HG03066 (cell line): ENCODE data around the gene MEDAG.

Experiments
- ATAC-seq: cut with Tn5 transposase; IDR thresholded peaks from one replicate; pipeline ENCODE4 v1.9.1; 2021; ENCODE audit warnings: low read depth; ENCODE audit not compliant: unreplicated experiment

Gene MEDAG

DNA sequence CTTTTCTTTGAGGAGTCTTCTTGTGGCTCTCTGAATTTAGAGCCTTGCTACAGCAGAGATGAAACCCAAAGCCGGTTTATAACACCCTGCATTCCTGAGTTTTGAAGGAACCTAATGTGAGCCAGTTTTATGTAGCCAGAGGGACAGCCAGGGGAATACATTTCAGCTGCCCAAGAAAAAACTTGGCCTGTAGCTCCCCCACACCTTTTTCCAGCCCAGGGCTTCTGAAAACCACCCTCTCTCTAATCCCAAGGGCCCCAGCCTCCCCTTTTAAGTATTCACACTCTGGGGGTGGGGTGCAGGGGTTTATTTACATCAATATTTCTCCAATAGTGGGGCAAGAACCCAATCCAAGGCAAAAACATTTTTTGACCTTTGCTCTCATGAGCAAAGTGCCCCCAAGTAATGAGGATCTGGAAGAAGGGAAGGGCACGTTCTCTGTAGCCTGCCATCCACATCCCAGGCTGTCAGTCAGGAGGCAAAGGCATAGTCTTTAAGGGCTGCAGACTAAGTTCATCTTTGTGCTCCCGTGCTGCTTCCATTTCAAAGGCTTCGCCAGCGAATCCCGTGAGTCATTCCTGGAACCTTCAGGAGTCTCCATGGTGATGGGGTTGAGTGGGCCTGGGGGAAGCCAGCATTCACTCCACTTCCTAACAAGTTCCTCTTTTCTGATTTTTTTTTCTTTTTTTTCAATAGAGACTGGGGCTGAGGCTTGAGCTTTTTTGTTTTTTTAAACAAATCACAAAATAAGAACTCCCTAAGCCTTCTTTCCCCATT, 33.2 kb upstream of the MEDAG start:
- ATAC-seq = no peak

DNA sequence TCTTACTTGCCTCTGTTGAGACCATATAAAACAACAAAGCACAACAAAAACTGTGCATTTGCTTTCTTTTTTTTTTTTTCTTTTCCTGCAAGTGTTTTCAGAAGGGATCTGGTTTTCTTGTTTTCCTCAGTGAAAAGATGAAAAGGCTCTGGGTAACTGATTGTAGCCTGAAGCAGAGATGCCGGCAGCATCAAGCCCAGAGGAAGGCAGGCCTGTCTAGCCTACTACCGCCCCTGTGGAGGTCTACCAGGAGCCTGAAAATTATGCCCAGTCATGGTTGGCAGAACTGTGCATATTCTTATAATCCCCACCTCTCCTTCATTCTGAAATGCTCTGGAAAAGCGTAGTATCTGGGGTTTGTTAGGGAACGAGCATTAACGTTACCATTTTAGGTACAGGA, 32.6 kb upstream of the MEDAG start:
- ATAC-seq = no peak

DNA sequence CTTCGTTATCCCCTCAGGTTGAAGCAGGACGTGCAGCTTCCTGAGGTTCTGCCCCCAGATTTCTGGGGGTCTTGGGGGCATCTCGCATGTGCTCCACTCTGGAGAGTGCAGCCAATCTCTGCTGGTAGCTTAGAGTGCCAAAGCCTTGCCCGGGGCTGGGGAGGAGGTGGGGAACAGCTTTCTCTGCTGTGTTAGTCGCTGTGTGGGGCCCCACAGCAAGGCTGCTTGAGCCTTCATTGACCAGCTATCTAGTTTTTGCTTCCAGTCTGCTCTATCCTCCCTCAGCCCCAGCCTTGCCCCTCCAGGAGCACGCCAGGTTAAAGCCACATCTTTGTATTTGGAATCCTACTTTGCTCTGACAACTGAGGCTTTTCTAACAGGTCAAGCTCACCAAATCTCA, 32.0 kb upstream of the MEDAG start:
- ATAC-seq = no peak

DNA sequence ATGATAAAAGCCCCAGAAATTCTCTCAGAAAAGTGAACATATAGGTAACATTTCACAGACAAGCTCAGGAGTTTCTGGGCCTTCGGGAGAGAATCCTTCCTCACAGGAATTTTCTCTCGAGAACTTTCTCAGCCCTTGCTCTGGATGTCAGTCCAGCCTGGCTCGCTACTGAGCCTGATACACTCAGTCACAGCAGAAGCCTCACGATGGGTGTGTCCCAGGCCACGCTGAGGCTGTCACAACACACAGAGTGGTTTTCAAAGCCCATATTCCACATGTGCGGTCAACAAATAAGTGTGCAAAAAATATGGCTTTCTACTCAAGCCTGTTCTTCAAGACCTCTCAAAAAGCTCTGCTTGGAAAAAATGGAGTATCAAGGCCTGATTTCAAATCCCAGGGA, 31.5 kb upstream of the MEDAG start:
- no peak for ATAC-seq

DNA sequence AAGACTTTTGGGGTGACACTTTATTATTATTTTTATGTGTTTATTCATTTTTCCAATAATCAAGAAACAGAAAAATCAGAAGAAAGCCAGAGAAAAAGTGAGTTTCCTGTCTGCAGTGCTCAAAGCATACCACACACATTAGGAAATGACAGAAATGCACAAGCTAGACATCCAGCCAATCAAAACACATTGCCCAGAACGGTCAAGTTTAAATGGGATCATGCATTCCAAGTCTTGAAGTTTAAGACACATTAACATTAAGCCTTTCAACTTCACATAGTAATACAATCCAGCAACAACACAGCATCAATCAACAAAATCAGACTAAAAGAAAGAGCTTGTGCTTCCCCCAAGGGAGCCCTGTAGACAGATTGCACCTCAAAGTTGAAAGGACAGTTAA, 28.7 kb upstream of the MEDAG start:
- no peak for ATAC-seq

DNA sequence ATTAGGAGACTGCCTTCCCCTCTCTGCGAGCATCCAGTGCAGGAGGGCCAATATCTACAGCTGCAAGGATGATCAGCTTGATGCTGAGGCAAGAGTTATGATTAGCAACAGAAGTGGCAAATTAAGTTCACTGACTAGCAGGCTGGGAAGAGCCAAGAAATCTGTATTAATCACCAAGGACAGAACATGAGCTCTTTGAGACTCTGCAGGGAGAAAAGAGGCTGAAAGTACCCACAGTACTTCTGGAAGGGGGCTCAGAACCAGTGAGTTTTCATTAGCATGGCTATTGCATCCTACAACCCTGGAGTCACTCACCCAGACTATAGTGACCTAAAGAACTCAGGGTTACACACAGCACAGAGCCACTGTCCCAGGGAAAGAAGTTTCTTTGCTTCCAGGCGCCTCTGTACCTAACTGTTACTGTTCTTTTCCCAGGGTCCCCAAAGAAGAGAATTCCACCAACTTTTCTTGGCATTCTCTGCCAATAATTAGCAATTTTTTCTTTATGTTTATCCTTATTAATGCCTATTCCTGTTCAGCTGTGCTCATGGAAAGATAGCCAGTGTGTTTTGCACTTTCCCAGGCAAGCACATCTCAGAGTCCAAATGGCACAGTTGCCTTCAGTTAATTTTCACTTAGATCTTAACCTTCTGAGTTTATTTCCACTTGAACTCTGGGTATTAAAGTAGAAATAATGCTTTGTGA, 25.8 kb upstream of the MEDAG start:
- ATAC-seq = no peak

DNA sequence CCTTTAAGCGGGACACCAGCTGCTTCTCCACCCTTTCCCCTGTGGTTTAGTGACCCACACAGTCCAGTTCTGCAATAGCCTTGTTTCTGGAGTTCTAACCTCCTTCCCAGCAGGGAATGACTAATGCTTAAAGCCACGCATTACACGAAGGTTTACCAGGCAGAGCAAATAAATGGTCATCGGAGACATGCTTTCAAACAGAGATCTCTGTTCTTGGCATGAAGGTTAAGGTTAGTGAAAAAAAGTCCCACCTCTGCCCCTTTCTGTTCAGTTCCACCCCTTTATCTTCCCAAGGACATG, 25.3 kb upstream of the MEDAG start:
- ATAC-seq = no peak

DNA sequence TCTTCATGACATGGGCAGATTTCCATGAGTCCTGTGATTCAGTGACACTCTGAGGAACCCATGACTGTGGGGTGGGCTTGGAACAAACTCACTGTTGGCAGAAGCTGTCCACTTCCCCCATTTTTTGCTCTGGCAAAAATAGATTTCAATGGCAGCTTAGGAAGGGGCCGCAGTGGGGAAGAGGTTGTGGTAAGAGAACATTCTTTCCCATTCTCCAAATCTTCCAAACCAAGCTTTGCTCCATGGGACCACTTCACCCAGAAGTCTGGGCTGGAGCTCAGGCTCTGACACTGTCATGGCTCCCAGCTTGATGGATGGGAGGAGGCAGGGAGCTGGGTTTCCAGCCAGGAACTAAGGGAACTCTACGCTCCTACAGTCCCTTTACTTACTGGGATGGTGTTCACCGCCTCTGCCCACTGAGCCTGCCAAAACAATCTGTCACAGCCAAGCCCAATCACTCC, 24.9 kb upstream of the MEDAG start:
- ATAC-seq = no peak

DNA sequence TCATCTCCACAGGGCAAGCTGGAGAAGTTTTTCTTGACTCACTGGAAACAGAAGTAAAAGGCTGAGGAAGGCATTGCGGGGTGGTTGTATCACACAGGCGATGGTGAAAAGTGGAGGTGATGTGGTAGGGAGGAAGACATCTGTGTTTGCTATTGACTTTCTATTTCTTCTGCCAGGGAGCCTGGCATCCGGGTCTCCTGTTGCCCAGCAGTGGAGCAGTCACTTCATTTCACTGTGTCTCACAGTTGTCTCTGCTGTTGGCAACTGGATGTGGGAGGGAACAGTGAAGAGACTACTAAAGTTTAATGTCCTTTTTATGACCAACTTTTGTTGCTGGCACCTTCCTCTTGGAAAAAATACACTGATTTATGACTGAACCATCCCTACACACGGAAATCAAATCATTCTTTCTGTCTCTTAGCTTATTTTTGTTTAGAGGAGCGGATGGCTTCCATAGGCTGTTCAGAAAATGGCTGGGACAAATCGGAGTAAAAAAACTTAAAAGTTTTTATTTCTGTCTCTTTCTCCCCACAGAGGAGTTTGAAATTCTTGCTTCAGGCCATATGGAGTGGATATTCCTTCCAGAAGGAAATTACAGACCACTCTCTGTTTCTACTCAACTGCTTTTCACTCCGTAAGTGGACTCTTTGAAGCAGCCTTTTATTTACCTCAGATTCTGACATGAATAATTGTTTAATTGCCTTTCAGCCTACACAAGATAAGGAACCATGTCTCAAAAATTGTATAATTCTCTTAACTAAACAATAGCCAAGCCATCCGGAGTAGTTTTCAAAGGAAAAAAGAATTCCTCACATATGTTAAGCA, 23.8 kb upstream of the MEDAG start:
- ATAC-seq = no peak

DNA sequence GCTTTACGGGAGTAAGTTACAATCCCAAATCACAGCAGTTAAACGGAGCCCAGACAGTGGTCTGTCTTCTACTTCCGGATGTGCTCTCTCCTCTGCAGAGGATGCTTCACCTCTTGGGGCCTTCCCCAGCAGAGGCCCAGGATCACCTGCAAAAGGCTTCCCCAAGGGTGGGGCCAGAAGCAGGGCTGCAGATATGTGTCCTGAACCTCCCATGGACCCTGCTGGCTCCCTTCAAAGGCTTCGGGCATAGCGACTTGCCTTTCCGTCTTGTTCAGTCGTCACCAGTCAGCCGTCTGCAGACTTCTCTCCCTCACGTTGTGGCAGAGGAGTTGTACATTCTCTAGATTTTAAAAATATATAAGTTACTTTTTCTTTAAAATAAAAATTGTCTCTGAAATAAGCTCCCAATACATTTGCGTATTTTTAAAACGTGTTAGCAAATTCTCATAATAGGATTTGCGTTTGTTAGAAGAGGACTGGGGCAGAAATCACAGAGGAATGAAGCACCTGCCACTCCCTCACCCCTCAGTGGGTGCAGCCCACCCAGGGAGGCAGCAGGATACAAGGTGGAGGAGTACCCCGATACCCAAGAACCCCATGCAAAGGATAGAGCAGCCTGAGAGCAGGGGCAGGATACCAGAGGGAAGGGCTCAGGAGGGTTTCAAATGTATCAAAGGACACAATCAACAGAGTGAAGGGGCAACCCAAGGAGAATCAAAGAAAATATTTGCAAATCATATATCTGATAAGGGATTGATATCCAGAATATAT, 22.9 kb upstream of the MEDAG start:
- ATAC-seq = no peak

DNA sequence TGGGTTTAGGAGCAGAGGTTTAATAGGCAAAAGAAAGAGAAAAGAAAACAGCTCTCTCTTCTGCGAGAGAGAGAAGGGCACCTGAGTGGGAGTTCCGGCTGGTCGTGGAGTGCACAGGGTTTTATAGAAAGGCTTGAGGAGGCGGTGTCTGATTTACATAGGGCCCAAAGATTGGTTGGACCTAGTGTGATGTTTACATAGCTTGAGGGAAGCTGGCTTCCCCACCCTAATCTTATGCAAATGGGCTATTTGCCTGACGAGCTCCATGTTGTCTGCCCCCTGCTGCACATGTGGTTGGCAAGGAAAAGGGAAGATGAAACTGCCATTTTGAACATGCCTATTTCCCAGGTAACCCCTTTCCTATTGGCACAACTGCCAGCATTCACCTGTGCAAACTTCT, 21.5 kb upstream of the MEDAG start:
- ATAC-seq = no peak

DNA sequence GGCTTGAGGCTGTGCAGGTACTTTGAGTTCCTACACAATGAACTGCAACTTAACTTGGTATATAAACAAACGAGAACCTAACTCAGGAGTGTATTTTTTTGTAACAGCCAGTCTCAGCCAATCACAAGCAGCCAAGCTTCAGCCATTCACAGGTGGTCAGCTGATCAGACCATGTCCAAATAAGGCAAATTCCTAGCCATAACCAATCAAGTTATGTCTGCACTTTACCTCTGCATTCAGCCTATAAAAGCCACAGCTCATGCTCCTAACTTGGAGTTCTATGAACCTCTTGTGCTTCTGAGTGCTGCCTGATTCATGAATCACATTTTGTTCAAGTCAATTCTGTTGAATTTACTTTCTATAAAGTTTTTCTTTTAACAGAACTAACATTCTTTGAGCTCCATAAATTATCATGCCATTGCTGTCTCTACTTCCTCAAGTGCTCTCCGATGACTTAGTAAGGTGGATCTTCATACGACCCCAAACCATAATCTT, 16.8 kb upstream of the MEDAG start:
- no peak for ATAC-seq

DNA sequence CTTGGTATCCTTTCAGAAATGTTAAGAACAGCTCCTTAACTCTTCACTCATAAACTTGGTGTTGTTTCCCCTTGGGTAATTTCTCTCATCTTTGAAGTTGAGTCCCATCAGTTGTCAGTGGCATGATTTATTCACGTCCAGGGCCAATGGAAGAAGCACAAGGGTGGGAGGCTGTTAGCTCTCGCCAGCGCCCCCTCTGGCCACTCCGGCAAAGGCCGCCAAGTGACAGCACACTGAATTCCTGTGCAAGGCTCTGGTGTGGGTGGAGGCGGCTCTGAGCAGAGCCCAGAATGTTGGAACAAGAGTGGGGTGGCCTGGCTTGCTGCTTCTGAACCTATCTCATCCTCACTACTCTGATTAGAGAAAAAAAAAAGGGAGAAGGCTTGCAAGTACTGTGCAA, 13.1 kb upstream of the MEDAG start:
- no peak for ATAC-seq

DNA sequence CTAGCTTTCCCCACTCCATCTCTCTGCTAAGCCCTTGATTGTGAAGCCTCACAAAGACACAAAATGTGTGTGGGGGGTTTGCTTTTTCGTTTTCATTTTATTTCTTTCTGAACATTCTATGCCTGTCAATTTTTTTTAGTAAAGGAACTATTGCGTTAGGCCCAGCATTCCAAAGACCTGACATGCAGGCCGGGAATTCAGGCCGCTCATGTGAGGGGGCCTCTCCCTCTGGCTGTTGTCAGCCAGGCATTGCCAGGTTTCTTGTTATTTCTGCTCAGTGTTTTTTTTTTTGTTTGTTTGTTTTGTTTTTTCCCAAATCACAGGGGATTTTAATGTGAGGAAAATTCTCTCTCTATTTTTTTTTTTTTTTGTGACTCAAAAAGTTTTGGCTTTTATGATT, 10.3 kb upstream of the MEDAG start:
- ATAC-seq = no peak

DNA sequence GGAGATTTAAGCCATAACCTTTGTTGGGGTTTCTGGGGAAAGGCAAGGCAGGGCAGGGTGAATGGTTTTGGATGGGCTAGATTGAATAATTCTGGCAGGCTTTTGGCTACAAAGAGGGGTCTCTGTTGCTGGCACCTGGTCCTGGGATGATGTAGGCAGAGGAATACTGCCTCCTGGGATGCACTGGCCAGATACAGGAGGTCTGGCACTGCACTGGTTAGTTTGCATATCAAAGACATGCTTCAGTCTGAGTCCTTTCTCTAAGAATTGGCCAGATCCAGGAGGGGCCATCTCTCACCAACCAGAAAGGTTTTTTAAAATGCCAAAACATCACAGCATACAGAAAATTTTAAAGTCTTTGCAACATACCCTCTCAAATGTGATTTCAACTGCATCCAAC, 8.0 kb upstream of the MEDAG start:
- ATAC-seq = no peak

DNA sequence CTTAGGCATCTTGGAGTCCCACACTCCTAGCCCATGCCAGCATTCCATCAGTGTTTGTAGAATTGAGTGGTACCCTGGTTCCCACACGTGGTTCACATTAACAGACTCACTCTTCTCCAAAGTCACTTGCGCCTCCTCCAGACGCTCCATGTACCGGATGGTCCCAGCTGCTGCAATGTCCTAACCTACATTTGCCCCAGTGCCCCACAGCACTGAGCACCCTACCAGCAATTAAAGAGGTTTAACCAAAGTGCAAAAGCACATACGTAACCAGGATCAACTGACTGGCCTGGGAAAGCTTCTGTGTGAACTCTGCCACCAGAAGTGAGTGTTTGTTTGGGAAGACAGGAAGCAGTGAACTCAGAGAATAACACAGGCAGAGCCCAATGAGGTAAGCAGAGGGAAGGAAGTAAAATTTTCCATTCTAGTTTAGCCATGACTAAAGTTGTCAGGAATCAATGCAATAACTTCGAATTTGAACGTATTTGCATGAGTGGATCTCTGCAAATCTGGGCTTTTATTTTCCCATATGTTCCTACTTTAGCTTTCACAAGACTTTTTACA, 7.3 kb upstream of the MEDAG start:
- ATAC-seq = no peak

DNA sequence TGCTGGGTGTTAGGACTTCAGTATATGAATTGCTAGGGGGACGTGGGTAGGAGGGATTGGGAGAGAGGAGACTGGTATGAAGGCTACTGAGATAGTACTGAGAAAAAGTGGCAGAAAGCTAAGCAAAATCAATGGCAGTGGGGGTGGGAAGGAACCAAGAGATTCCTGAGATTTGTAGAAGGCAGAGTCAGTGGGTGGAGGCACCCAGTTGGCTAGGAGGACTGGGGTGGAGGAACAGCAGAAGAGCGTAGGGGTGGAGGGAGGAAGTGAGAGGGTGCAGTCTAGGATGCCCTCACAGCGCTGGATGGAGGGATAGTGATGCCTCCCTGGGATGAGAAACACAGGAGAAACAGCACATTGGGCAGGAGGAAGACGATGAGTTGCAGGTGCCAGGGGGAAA, 5.6 kb upstream of the MEDAG start:
- no peak for ATAC-seq

DNA sequence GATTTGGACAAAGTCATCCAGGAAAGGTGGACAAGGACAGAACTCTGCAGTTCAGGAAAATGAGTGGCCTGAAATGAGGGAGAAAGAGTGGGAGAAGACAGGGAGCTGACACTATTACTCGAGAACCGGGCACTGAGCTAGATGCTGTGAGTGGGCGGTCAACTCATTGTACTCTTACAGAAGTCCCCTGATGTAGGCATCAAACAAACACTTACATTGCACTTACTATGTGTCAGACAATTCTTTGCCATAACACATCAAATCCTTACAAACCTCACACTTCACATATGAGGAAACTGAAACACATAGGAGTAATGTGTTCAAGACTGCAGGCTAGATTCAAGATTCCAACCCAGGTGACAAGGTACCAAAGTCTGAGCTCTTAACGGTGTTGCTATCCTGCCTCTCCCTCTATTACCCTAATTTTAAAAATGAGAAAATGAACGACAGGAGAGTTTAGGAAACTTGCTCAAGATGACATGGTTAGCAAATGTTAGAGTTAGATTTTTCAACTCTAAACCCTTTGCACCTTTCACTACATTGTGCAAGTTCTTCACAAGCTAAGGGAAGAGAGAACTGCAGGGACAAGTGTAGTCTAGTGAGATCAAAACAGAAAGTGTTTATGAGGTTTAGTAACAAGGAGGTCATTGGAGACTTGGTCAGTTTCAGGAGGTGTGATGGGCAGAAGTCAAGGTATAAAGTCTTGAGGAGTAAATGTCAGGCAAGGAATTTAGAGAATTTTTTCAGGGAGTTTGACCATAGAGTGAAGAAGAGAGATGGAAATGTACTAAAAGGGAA, 4.9 kb upstream of the MEDAG start:
- no peak for ATAC-seq

DNA sequence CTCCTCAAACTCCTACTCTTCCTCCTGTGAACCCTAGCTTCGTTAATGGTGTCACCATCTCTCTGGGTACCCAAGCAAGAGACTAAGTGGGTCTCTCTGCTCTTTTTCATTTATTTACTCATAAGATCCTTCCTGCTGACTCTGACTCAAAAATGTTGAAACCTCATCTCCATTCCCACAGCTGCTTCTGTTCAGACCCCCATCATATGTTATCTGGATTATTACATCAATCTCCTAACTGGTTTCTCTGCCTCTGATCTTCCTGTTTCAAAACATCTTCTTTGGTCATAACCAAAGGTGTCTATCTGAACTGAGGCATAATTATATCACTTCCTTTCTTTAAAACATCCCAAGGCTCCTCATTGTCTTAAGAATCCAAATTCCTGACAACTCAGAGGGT, 2.0 kb upstream of the MEDAG start:
- ATAC-seq = no peak
